OCI-LY7 (cell line): ENCODE measurements around the gene PLCL2.

ENCODE experiments used
- CTCF ChIP-seq: fragments of 200-600 bp; sonication (generic); conservative IDR thresholded peaks from 2 replicates; pipeline ENCODE4 v1.5.1; 2014; ENCODE audit warnings: mild to moderate bottlenecking, antibody characterized with exemption, low read length, moderate library complexity, mixed read lengths
- EZH2phosphoT487 ChIP-seq: fragments of 200-600 bp; sonication (generic); IDR thresholded peaks from 2 replicates; pipeline ENCODE4 v1.6.1; 2018; ENCODE audit warnings: low read depth, borderline replicate concordance, mild to moderate bottlenecking, mixed run types, antibody characterized with exemption, low read length, moderate library complexity, mixed read lengths

- no peak for TF ChIP-seq CTCF
- TF ChIP-seq EZH2phosphoT487: no peak
Observed at GRCh38 chr3:16840101-16840424, 44.7 kb upstream of the PLCL2 start.
